Activated naive CD4-positive, alpha-beta T cell treated with anti-CD3 and anti-CD28 coated beads for 36 hours (primary cell): ENCODE measurements around the gene MAPKBP1. TPM values are rescaled to one million over a fixed set of nuclear protein-coding genes. Genes with fewer than 3 reads are reported as not detected.

Experiments used
- CTCF ChIA-PET: fragments of 350-600 bp; sonication (Branson Sonifier 250); formaldehyde crosslinking; loops from one replicate; lab custom pipeline; 2021; ENCODE audit warnings: antibody characterized with exemption; lab: Charles Lee
- DNase-seq: peaks from one replicate; pipeline ENCODE4 v3.0.0-alpha.2; 2020
- H3K27ac Mint-ChIP-seq: one replicate; pipeline ENCODE4 v1.8.0; 2021; ENCODE audit warnings: mild to moderate bottlenecking, mixed read lengths
- H3K27me3 Mint-ChIP-seq: one replicate; pipeline ENCODE4 v1.8.0; 2021; ENCODE audit warnings: low read depth, mixed read lengths
- H3K36me3 Mint-ChIP-seq: one replicate; pipeline ENCODE4 v1.8.0; 2021; ENCODE audit warnings: low read depth, mixed read lengths
- H3K4me1 Mint-ChIP-seq: one replicate; pipeline ENCODE4 v1.8.0; 2021; ENCODE audit warnings: low read depth, mixed read lengths
- H3K4me3 Mint-ChIP-seq: one replicate; pipeline ENCODE4 v1.8.0; 2021; ENCODE audit warnings: mild to moderate bottlenecking, moderate library complexity, mixed read lengths
- H3K9me3 Mint-ChIP-seq: one replicate; pipeline ENCODE4 v1.8.0; 2021; ENCODE audit warnings: mixed read lengths
- intact Hi-C: fragments of 100-400 bp; cut with micrococcal nuclease; formaldehyde crosslinking; loops from one replicate; pipeline ENCODE4 v1.15.1; 2023
- microRNA-seq: library from miRNA; unstranded; fragments of <30 nt; microRNA quantifications from one replicate; pipeline ENCODE4 v1.2.0, GENCODE V29; 2022; ENCODE audit warnings: borderline microRNAs expressed, borderline replicate concordance
- total RNA-seq, 2 experiments: library from RNA; stranded (reverse); gene quantifications; one replicate each; pipeline ENCODE4 v1.2.3, GENCODE V29; 2021

MAPKBP1 gene
- total RNA-seq, 2 experiments from 2014 or later: 13.8 to 13.9 TPM

- CTCF ChIA-PET: interaction anchor here (0.8 to 1.6 kb wide), 4 partner anchors 11 to 92 kb away, joined by 3 to 6 read pairs (median 5); no protein-coding TSS in a partner anchor
- H3K9me3 Mint-ChIP-seq: no peaks in the 10 kb centered on the region
- H3K36me3 Mint-ChIP-seq: no peaks in the 10 kb centered on the region
- H3K27ac Mint-ChIP-seq: peak overlapping the region; percentile 65
- no peak overlapping the region for H3K4me3 Mint-ChIP-seq
- H3K4me1 Mint-ChIP-seq: peaks cover 8% of the 10 kb centered on the region
- intact Hi-C loops: no loop called here
- DNase-seq: no peak
- no peaks in the 10 kb centered on the region for H3K27me3 Mint-ChIP-seq
These were observed 95.7 kb downstream of the MAPKBP1 start for GRCh38 chr15:41869770-41870688.

GRCh38 chr15:41870689-41871081 lies 96.4 kb downstream of the MAPKBP1 start:
- Mint-ChIP-seq H3K27me3 (no peaks in the 10 kb centered on the region), H3K27ac (peak overlapping the region; percentile 65), H3K4me1 (peaks cover 8% of the 10 kb centered on the region), H3K9me3 (no peaks in the 10 kb centered on the region), H3K36me3 (no peaks in the 10 kb centered on the region), H3K4me3 (no peak overlapping the region)
- CTCF ChIA-PET: interaction anchor here (0.8 to 1.6 kb wide), 5 partner anchors 10 to 91 kb away, joined by 3 to 6 read pairs (median 5); no protein-coding TSS in a partner anchor
- peak; percentile 79 for DNase-seq
- intact Hi-C loops: no loop called here

- Mint-ChIP-seq H3K36me3 (no peaks in the 10 kb centered on the region), H3K27ac (no peak overlapping the region), H3K9me3 (no peaks in the 10 kb centered on the region), H3K4me3 (no peak overlapping the region), H3K4me1 (peaks cover 8% of the 10 kb centered on the region), H3K27me3 (no peaks in the 10 kb centered on the region)
- intact Hi-C loops: no loop called here
- CTCF ChIA-PET: interaction anchor here (0.8 to 1.6 kb wide), 5 partner anchors 10 to 91 kb away, joined by 3 to 6 read pairs (median 5); no protein-coding TSS in a partner anchor
- DNase-seq: no peak
These were observed 97.1 kb downstream of the MAPKBP1 start for GRCh38 chr15:41871175-41871905.

GRCh38 chr15:41872166-41872747 lies 98.0 kb downstream of the MAPKBP1 start:
- no peaks in the 10 kb centered on the region for H3K36me3 Mint-ChIP-seq
- H3K4me1 Mint-ChIP-seq: peaks cover 8% of the 10 kb centered on the region
- intact Hi-C loops: no loop called here
- no peak for DNase-seq
- no peaks in the 10 kb centered on the region for H3K27me3 Mint-ChIP-seq
- CTCF ChIA-PET: no interaction called here
- no peak overlapping the region for H3K27ac Mint-ChIP-seq
- H3K9me3 Mint-ChIP-seq: no peaks in the 10 kb centered on the region
- H3K4me3 Mint-ChIP-seq: no peak overlapping the region

GRCh38 chr15:41873711-41874110 lies 99.4 kb downstream of the MAPKBP1 start:
- DNase-seq: no peak
- Mint-ChIP-seq H3K36me3 (no peaks in the 10 kb centered on the region), H3K4me1 (peaks cover 8% of the 10 kb centered on the region), H3K9me3 (no peaks in the 10 kb centered on the region), H3K27me3 (no peaks in the 10 kb centered on the region), H3K4me3 (no peak overlapping the region), H3K27ac (no peak overlapping the region)
- intact Hi-C loops: no loop called here
- CTCF ChIA-PET: interaction anchor here (0.7 kb wide), 1 partner anchor 62 kb away, joined by 3 read pairs; no protein-coding TSS in a partner anchor

- Mint-ChIP-seq H3K4me1 (peaks cover 8% of the 10 kb centered on the region), H3K9me3 (no peaks in the 10 kb centered on the region), H3K27me3 (no peaks in the 10 kb centered on the region), H3K27ac (no peak overlapping the region), H3K36me3 (no peaks in the 10 kb centered on the region), H3K4me3 (no peak overlapping the region)
- no peak for DNase-seq
- CTCF ChIA-PET: no interaction called here
- intact Hi-C loops: no loop called here
These were observed 100.5 kb downstream of the MAPKBP1 start for GRCh38 chr15:41874736-41875135.

GRCh38 chr15:41876007-41876406 lies 101.7 kb downstream of the MAPKBP1 start:
- Mint-ChIP-seq H3K36me3 (no peaks in the 10 kb centered on the region), H3K9me3 (no peaks in the 10 kb centered on the region), H3K4me3 (no peak overlapping the region), H3K27me3 (peaks cover under 1% of the 10 kb centered on the region), H3K27ac (no peak overlapping the region), H3K4me1 (peaks cover 2% of the 10 kb centered on the region)
- intact Hi-C loops: no loop called here
- DNase-seq: no peak
- CTCF ChIA-PET: interaction anchor here (0.7 to 0.9 kb wide), 3 partner anchors 15 to 65 kb away, joined by 3 read pairs; no protein-coding TSS in a partner anchor

- H3K4me3 Mint-ChIP-seq: no peak overlapping the region
- H3K4me1 Mint-ChIP-seq: peaks cover 4% of the 10 kb centered on the region
- no peak overlapping the region for H3K27ac Mint-ChIP-seq
- CTCF ChIA-PET: interaction anchor here (0.7 to 0.9 kb wide), 3 partner anchors 16 to 65 kb away, joined by 3 read pairs; no protein-coding TSS in a partner anchor
- DNase-seq: no peak
- H3K36me3 Mint-ChIP-seq: no peaks in the 10 kb centered on the region
- H3K27me3 Mint-ChIP-seq: peaks cover 6% of the 10 kb centered on the region
- intact Hi-C loops: no loop called here
- no peaks in the 10 kb centered on the region for H3K9me3 Mint-ChIP-seq
These were observed 102.4 kb downstream of the MAPKBP1 start for GRCh38 chr15:41876689-41877088.

Small RNA genes within 50 kb of the gene (microRNA-seq; reads per million reads assigned to microRNA genes)
- gene MIR4310: not detected

Other genes with a start within 250 kb of the MAPKBP1 start
- 10 to 100 TPM; 48.4 to 49.5 TPM for gene RPAP1, start 230.2 kb upstream of the MAPKBP1 start, total RNA-seq
- gene TYRO3, start 215.3 kb upstream of the MAPKBP1 start, total RNA-seq: 1 to 10 TPM; 1.2 to 3.7 TPM
- gene MGA, start 114.1 kb upstream of the MAPKBP1 start, total RNA-seq: 10 to 100 TPM; 27.4 to 28.3 TPM
- gene JMJD7, start 53.6 kb downstream of the MAPKBP1 start, total RNA-seq: 10 to 100 TPM; 18.7 to 19.8 TPM
- 1 to 10 TPM; 9.0 to 9.7 TPM for gene PLA2G4B, start 64.4 kb downstream of the MAPKBP1 start, total RNA-seq
- gene SPTBN5, start 119.6 kb downstream of the MAPKBP1 start, total RNA-seq: under 1 TPM; 0.17 to 0.32 TPM
- 10 to 100 TPM; 30.1 to 31.8 TPM for gene EHD4, start 198.1 kb downstream of the MAPKBP1 start, total RNA-seq
- not detected for gene PLA2G4E, start 246.6 kb downstream of the MAPKBP1 start, total RNA-seq